ENCODE measurements around the gene RAB21.

RAB21 gene, protein sequence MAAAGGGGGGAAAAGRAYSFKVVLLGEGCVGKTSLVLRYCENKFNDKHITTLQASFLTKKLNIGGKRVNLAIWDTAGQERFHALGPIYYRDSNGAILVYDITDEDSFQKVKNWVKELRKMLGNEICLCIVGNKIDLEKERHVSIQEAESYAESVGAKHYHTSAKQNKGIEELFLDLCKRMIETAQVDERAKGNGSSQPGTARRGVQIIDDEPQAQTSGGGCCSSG

DNA sequence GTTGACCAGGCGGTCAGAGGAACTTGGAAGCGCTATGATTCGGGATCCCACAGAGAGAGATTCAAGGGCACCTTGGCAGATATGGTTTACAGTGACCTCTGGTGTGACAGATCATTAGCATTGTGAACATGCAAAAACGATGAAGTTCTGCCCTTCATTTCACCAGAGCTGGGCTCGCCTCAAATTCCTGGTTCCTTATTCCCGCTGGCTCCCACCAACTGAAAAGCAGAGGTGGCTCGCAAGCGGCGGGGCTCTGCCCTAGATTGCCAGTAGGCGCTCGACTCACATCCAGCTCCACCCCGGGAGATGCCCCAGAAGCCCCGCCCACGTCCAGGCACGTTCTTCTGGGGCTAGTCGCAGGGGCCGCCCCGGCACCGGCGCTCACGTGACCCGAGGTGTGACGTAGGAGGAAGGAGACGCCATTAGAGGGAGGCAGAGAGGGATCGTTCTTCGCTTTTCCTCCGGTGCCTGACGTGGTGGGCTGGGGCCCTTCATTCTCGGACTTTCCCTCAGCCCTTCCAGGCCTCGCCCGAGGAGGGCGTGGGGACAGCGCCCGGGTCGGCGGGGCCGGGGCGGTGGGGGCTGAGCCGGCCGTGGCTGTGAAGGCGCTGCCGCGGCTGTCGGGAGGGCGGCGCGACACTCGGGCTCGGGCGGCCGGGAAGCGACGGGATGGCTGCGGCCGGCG is at the start of gene RAB21:
TSS of gene RAB21 (plus strand) at position 403 of the 685 bp plus-strand sequence. CDS start at position 670, 267 bp downstream.
- peak; percentile 99 for DNase-seq (ENCODE audit: low read depth)

DNA sequence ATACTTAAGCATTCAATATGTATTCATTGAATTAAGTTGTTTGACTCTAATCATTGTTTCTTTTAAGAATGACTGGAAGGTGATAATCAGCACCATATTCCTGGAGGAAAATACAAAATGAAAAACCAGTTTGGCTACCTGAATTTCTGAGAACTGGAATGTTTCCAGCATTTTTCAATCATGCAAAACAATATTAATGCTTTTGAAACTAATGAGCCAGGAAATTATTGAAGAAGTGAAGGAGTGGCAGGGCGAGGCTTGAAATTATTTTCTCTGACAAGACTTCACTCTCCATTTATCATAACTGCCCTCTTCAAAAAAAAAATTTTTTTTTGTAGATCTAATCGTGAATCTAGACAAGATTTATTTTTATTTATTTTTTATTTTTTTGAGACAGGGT is 49.7 kb upstream of the RAB21 start:
- no peak for DNase-seq (ENCODE audit: low read depth)

DNA sequence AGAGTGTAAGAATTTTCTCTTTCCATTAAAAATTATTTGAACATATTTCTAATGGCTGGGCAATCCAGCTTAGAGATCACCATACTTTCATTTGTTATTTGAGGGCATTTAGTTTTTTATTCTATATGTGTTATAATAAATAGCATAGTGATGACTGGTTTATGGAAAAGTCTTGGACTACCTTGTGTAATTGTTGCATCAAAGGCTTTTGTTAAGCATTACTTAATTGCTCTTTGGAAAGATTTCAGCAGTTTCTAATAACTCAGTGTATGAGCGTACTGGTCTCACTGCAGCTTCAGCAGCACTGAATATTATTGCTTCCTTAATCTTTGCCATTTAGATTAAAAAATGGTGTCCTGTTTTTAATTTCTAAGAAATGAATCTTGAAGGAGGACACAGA is 46.0 kb upstream of the RAB21 start:
- DNase-seq (ENCODE audit: low read depth): no peak

DNA sequence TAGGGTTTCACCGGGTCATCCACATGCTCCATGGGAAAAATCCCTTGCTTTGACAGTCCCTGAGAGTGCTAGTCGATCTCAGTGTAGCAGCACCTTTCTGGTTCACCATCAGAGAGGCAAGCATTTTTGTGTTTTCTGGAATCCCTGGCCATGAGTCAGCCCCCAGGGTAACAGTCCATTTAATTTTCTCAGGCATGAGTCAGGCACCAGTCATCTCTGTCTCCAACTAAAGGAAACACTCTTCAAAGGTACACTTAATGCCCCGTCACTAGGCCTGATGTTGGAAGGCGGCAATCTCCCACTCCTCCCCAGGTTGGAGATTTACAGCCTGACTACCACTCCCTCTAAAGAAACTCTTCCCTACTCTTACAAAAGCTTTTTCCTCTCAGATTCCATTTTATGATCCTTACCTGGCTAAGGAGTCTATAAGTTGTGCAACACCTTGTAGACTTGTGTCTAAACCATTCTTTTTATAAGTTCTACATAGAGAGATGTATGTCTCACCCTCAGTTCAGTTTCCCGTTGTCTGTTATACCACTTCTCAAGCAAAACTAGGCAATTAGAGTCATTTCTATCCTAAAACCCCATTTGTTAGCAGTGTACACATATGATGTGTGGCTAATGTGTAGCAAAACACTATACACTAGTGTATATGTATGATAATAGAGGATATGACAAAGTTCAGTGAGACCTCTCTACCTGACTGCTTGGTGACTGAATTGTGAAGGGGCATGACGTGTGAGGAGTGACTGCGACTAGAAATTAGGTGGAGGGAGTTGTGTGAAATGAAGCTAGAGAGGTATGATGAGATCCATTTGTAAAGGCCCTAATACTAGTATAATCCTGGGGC is 44.2 kb upstream of the RAB21 start:
- no peak for DNase-seq (ENCODE audit: low read depth)

DNA sequence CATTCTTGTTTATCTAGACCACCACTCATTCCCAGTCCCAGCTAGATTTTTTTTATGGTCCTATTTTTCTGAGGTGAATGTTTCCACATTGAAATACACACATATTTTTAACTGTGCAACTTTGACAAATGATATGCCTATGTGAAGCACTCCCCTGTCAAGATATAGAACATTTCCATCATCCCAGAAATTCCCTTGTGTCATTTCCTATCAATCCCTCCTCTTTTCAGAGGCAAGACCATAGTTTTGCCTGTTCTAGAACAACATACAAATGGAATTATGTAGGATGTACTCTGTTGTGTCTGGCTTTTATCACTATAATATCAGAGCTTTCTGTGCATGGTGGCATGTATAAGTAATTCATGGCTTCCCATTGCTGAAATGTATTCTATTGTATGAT is 36.1 kb upstream of the RAB21 start:
- DNase-seq (ENCODE audit: low read depth): no peak

- DNase-seq (ENCODE audit: low read depth): no peak
Measured at GRCh38 chr12:71719647-71720370, 34.9 kb upstream of the RAB21 start.

GRCh38 chr12:71721783-71722505 is 32.7 kb upstream of the RAB21 start:
- no peak for DNase-seq (ENCODE audit: low read depth)

- no peak for DNase-seq (ENCODE audit: low read depth)
Measured at GRCh38 chr12:71725011-71725410, 29.7 kb upstream of the RAB21 start.

- DNase-seq (ENCODE audit: low read depth): no peak
Measured at GRCh38 chr12:71726548-71726947, 28.1 kb upstream of the RAB21 start.

DNA sequence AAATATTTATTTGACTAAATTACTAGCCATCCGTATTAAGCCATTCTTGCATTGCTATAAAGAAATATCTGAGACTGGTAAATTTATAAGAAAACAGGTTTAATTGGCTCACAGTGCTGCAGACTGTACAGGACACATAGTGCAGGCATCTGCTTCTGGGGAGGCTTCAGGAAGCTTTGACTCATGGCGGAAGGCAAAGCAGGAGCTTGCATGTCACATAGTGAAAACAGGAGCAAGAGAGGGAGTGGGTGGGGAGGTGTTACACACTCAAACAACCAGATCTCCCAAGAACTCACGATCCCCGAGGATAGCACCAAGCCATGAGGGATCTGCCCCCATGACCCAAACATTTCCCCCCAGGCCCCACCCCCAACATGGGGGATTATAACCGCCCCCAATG is 26.7 kb upstream of the RAB21 start:
- DNase-seq (ENCODE audit: low read depth): no peak

DNA sequence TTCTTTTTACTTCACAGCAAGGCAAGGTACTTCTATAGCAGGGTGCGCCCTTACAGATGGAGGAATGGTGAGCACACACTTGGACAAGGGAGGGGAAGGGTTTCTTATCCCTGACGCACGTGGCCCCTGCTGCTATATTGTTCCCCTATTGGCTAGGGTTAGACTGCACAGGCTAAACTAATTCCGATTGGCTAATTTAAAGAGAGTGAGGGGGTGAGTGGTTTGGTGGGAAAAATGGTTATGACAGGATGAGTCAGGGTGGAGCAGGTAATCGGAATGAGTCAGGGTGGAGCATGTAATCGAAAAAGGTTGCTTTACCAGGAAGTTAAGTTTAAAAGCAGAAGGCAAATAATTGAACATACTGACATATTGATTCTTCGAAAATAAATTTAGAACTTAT is 23.7 kb upstream of the RAB21 start:
- no peak for DNase-seq (ENCODE audit: low read depth)

DNA sequence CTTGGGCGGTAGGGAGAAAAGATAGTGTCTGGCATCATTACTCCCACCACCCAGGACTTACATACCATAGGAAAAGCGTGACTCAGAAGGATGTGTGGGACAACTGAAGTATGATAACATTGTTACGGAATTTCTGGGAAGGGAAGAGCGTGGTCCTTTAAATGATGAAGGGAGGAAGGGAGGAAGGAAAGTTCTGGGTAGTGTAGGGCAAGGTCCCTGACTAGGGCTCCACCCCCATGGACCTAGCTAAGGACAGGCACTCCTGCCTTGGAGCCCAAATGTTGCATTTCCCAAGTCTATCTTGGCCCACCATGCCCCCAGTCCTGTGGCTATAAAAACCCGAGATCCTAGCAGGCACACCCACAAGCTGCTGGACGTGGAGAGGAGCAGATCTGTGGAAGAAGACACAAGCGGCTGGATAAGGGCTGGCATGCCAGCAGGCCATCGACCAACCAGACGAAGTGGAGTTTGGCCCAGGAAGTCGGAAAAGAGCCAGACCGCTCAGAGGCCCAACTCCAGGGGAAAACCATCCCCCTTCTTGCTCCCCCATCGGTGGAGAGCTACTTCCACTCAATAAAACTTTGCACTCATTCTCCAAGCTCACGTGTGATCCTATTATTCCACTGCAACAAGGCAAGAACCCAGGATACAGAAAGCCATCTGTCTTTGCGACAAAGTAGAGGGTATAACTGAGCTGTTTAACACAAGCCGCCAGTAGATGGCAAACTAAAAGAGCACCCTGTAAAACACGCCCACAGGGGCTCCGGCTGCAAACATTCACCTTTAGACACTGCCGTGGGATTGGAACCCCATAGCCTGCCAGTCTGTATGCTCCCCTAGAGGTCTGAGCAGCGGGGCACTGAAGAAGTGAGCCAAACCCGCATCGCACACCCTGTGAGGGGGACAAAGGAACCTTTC is 23.0 kb upstream of the RAB21 start:
- no peak for DNase-seq (ENCODE audit: low read depth)

- no peak for DNase-seq (ENCODE audit: low read depth)
Measured at GRCh38 chr12:71732357-71732712, 22.3 kb upstream of the RAB21 start.

DNA sequence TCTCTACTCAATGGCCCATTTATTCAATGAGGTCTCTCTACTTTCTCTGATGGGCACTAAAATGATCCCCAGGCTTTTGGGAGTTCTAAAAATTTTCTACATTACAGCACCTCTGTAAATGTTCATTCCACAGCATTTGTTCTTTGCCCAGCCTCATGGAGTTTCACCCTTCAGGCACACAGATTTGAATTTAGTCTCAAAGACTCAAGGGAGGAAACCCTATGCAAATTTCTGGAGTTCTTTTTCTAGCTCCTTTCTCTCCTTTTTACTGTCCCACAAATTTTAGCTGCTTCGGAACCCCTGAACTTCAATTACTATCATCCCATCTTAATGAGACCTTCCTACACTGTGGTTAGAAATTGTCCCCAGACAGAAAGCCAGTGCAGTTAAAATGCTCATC is 17.5 kb upstream of the RAB21 start:
- DNase-seq (ENCODE audit: low read depth): no peak

DNA sequence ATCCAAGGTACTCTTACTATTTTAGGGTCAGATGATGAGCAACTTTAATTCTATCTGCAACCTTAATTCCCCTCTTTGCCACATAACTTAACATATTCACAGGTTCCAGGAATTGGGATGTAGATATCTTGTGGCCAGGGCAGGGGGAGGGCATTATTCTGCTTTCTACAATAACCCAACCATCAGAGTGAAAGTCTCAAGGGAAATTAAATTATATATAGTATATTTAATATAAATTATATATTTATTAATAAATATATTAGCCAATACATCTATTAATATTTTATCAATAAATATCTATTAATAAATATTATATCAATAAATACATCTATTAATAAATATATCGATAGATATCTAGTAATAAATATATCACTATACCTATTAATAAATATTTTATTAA is 11.7 kb upstream of the RAB21 start:
- no peak for DNase-seq (ENCODE audit: low read depth)

GRCh38 chr12:71744522-71745300 is 10.0 kb upstream of the RAB21 start:
- no peak for DNase-seq (ENCODE audit: low read depth)

- no peak for DNase-seq (ENCODE audit: low read depth)
Measured at GRCh38 chr12:71746974-71747611, 7.6 kb upstream of the RAB21 start.

GRCh38 chr12:71748081-71748850 is 6.4 kb upstream of the RAB21 start:
- DNase-seq (ENCODE audit: low read depth): no peak

DNA sequence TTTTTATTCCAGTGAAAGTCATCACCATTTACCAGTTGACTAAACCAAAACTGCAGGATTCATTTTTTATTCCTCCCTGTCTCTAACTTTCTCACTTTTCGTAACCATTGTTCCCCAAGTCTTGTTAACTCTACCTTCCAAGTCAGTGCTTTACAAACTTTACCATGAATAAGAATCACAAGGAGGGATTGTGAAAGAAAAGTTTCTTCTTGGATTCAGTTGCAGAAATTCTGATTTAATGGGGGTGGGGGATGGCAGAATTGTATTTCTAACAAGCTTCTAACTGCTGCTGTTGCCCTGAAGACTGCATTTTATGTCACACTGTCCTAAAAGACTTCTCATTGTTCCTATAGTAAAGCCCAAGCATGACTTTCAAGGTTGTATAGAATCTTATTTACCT is 5.0 kb upstream of the RAB21 start:
- DNase-seq (ENCODE audit: low read depth): no peak
